Peyer's patch (tissue), 4 donors: ENCODE data around the gene PWP1. TPM values are rescaled to one million over a fixed set of nuclear protein-coding genes. Genes with fewer than 3 reads are reported as not detected.

ENCODE experiments used
- DNase-seq, 3 donors: peaks; one replicate each; pipeline ENCODE4 v3.0.0-alpha.2; 2017 to 2019
- H3K27ac ChIP-seq, 4 donors: fragments of 200-600 bp; sonication (generic); one replicate each; pipeline ENCODE4 v1.5.1; 2016 to 2019
- H3K27me3 ChIP-seq, 2 donors: fragments of 200-600 bp; sonication (generic); one replicate each; pipeline ENCODE4 v1.5.1; 2019
- H3K36me3 ChIP-seq, 3 donors: fragments of 200-600 bp; sonication (generic); one replicate each; pipeline ENCODE4 v1.5.1; 2016 to 2019
- H3K4me1 ChIP-seq, 4 donors: fragments of 200-600 bp; sonication (generic); one replicate each; pipeline ENCODE4 v1.5.1; 2016 to 2019
- H3K4me3 ChIP-seq, 4 donors: fragments of 200-600 bp; sonication (generic); 1 replicate in 3 of 4; 2 replicates in 1 of 4; pipeline ENCODE4 v1.5.1; 2016 to 2019; ENCODE audit warnings: mild to moderate bottlenecking in 1 of 4
- H3K9me3 ChIP-seq, 4 donors: fragments of 200-600 bp; sonication (generic); one replicate each; pipeline ENCODE4 v1.5.1; 2016 to 2019; ENCODE audit warnings: mild to moderate bottlenecking in 1 of 4
- POLR2A ChIP-seq, 2 donors: fragments of 450-650 bp; IDR thresholded peaks; one replicate each; pipeline ENCODE4 v1.5.1; 2017; ENCODE audit warnings: antibody characterized with exemption in 2 of 2, mild to moderate bottlenecking in 2 of 2, moderate library complexity in 2 of 2
- total RNA-seq, 4 donors: library from RNA; depleted of rRNA; stranded (reverse); fragments of >200 nt; gene quantifications; one replicate each; pipeline ENCODE4 v1.1.0, GENCODE V29; 2016
- TF ChIP-seq, protein P1 (sequence below), 6 experiments: fragments of 450-650 bp in 4 of 6; fragments of 200-600 bp in 2 of 6; sonication (generic) in 1 of 6; IDR thresholded peaks; one replicate each; pipeline ENCODE4 v1.5.1; 2017 to 2019; ENCODE audit warnings: antibody characterized with exemption in 6 of 6, mild to moderate bottlenecking in 3 of 6, moderate library complexity in 1 of 6

The PWP1 gene
- total RNA-seq, 4 donors from 2014 or later: 21.7 to 178 (median 31.8) TPM

DNA sequence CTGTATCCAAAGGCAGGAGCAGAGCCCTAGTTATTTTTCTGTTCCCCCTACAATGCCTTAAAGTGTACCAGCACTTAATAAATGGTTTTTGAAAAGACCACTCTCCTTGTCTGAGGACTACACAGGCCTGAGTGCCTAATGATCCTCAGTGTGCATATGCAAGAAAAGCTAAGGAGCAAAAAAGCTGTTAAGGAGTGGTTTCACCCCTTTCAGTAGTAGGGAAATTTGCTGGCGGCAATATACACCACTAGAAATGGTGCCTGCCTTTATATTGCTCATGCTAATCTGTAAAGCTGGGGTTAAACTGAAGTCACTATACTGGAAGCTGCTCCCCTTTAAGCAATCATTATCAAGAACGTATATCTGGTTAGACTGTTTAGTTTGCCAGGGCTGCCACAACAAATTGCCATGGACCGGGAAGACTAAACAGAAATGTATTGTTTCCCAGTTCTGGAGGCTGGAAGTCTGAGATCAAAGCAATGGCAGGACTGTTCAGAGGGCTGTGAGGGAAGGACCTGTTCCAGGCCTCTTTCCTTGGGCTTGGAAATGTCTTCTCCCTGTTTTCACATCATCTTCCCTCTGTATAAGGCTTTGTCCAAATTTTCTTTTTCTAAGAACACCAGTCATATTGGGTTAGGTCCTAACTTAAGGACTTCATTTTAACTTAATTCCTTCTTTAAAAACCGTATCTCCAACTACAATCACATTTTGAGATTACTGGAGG is 45.2 kb downstream of the PWP1 start:
- no peak for DNase-seq
- Histone ChIP-seq H3K4me3 (no peak overlapping the region), H3K36me3 (peaks cover 0 to 34% (median 0%) of the 10 kb centered on the region in 3 donors), H3K27ac (peak overlapping the region in 2 of 4 donors; percentile 53 to 71), H3K27me3 (no peaks in the 10 kb centered on the region), H3K4me1 (peaks cover 0 to 16% (median 0%) of the 10 kb centered on the region in 4 donors), H3K9me3 (no peaks in the 10 kb centered on the region)
- TF ChIP-seq, protein P1, sequence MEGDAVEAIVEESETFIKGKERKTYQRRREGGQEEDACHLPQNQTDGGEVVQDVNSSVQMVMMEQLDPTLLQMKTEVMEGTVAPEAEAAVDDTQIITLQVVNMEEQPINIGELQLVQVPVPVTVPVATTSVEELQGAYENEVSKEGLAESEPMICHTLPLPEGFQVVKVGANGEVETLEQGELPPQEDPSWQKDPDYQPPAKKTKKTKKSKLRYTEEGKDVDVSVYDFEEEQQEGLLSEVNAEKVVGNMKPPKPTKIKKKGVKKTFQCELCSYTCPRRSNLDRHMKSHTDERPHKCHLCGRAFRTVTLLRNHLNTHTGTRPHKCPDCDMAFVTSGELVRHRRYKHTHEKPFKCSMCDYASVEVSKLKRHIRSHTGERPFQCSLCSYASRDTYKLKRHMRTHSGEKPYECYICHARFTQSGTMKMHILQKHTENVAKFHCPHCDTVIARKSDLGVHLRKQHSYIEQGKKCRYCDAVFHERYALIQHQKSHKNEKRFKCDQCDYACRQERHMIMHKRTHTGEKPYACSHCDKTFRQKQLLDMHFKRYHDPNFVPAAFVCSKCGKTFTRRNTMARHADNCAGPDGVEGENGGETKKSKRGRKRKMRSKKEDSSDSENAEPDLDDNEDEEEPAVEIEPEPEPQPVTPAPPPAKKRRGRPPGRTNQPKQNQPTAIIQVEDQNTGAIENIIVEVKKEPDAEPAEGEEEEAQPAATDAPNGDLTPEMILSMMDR (IDR thresholded peaks at IDR 0.05): no peak
- no peak for TF ChIP-seq POLR2A (IDR thresholded peaks at IDR 0.05)

DNA sequence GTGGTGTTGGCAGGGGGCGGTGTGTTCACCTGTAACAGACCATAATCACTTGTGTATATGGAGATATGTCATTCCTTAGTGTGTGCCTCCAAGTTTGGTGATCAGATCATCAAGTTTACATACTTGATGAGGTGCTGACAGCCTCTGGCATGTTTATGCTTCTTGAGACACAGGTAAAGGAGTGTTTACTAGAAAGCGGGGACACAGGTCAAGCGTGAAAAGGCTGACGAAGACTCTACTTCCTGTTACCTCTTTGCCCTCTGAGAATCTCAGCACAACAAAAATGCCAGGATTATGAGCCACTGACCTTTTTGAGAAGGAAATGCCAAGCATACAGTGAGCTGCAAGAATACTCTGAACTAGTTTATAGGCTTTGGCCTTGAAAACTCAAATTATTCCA is 45.8 kb downstream of the PWP1 start:
- DNase-seq: peak in 2 of 3 donors; percentile 73 to 80
- H3K4me1 ChIP-seq: peaks cover 0 to 16% (median 0%) of the 10 kb centered on the region in 4 donors
- H3K36me3 ChIP-seq: peaks cover 0 to 40% (median 0%) of the 10 kb centered on the region in 3 donors
- H3K4me3 ChIP-seq: no peak overlapping the region
- TF ChIP-seq, protein P1 (IDR thresholded peaks at IDR 0.05): no peak
- TF ChIP-seq POLR2A (IDR thresholded peaks at IDR 0.05): no peak
- H3K9me3 ChIP-seq: no peaks in the 10 kb centered on the region
- H3K27ac ChIP-seq: peak overlapping the region in 2 of 4 donors; percentile 69 to 71
- H3K27me3 ChIP-seq: no peaks in the 10 kb centered on the region

DNA sequence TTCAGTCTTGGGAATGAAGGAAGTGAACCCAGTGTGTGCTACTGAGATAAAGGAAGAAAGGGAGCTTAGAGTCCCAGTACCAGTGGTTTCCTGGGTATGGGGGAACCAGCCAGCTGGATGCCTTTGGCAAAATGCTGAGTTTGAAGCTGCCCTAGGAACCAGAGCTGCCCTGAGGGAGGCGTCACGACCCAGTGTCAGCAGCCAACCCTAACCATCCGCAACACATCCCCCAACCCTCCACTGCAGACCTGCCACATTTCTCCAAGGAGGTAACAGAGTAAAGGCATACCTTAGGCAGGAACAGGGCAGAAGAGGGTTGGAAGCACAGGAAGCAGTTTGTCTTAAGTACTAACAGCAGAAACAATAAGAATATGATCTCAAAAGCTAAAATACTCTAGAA is 46.8 kb downstream of the PWP1 start:
- no peak for DNase-seq
- Histone ChIP-seq H3K27ac (peak overlapping the region in 2 of 4 donors; percentile 55 to 69), H3K4me3 (no peak overlapping the region), H3K36me3 (peaks cover 0 to 50% (median 0%) of the 10 kb centered on the region in 3 donors), H3K27me3 (no peaks in the 10 kb centered on the region), H3K4me1 (peaks cover 0 to 16% (median 0%) of the 10 kb centered on the region in 4 donors), H3K9me3 (no peaks in the 10 kb centered on the region)
- TF ChIP-seq POLR2A (IDR thresholded peaks at IDR 0.05): no peak
- TF ChIP-seq, protein P1 (IDR thresholded peaks at IDR 0.05): no peak

DNA sequence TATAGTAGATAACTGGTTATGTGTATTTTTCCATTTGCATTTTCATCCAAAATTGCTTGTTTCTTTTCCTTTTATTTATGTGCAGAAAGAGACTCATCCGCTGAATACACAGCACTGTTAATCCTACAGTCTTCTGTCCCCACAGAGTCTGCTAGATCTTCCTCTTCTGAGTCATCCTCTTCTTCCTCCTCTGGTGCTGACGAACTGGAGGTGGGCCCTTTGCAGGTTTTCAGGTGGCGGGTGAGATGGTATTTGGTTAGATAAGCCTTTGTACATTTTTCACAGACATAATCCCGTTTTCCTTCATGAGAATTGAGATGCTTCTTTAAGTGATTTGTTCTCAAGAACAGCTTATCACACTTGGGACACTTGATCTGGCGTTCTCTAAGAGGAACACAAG is 48.5 kb downstream of the PWP1 start:
- Histone ChIP-seq H3K4me3 (no peak overlapping the region), H3K27ac (peak overlapping the region in 1 of 4 donors; percentile 18), H3K27me3 (no peaks in the 10 kb centered on the region), H3K36me3 (peaks cover 0 to 67% (median 0%) of the 10 kb centered on the region in 3 donors), H3K4me1 (peaks cover 0 to 16% (median 0%) of the 10 kb centered on the region in 4 donors), H3K9me3 (no peaks in the 10 kb centered on the region)
- no peak for DNase-seq
- no peak for TF ChIP-seq POLR2A (IDR thresholded peaks at IDR 0.05)
- TF ChIP-seq, protein P1 (IDR thresholded peaks at IDR 0.05): no peak

DNA sequence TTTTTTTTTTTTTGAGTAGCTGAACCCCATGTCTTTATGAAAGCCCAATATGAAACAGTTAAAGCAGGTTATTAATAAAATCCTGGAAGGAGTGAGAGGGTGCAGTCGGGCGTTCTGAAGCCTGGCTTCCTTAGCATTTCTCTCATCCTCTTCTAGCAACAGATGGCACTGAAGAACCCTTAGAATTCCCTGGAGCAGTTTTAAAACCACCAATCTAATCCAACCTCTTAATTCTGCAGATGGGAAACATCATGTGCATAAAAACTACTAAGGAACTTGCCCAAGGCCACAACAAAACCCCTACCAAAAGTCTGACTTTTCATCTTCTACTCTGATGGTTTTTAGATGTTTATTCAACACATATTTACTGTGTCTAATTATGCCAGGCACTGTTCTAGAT is 50.2 kb downstream of the PWP1 start:
- Histone ChIP-seq H3K9me3 (no peaks in the 10 kb centered on the region), H3K4me1 (peaks cover 0 to 10% (median 0%) of the 10 kb centered on the region in 4 donors), H3K36me3 (peaks cover 0 to 82% (median 0%) of the 10 kb centered on the region in 3 donors), H3K27me3 (no peaks in the 10 kb centered on the region), H3K4me3 (no peak overlapping the region), H3K27ac (peak overlapping the region in 2 of 4 donors; percentile 77 to 78)
- TF ChIP-seq, protein P1 (IDR thresholded peaks at IDR 0.05): no peak
- TF ChIP-seq POLR2A (IDR thresholded peaks at IDR 0.05): no peak
- DNase-seq: no peak
